Type B pancreatic cell (in vitro differentiated cells): ENCODE results near the gene BCL10. TPM values are rescaled to one million over a fixed set of nuclear protein-coding genes. Genes with fewer than 3 reads are reported as not detected.

Experiments used
- DNase-seq: peaks from one replicate; pipeline ENCODE4 v3.0.0; 2021; ENCODE audit warnings: mixed read lengths; ENCODE audit not compliant: unreplicated experiment; ENCODE audit errors: extremely low spot score
- H3K27ac Mint-ChIP-seq: 2 replicates; pipeline ENCODE4 v1.8.0; 2021; ENCODE audit warnings: mild to moderate bottlenecking, mixed read lengths
- H3K27me3 Mint-ChIP-seq: 2 replicates; pipeline ENCODE4 v1.8.0; 2021; ENCODE audit warnings: mixed read lengths
- H3K36me3 Mint-ChIP-seq: 2 replicates; pipeline ENCODE4 v1.8.0; 2021; ENCODE audit warnings: mixed read lengths
- H3K4me1 Mint-ChIP-seq: one replicate; pipeline ENCODE4 v1.8.0; 2021; ENCODE audit warnings: mixed read lengths; ENCODE audit not compliant: unreplicated experiment
- H3K4me3 Mint-ChIP-seq: 2 replicates; pipeline ENCODE4 v1.8.0; 2021; ENCODE audit warnings: mild to moderate bottlenecking, mixed read lengths
- H3K9me3 Mint-ChIP-seq: 2 replicates; pipeline ENCODE4 v1.8.0; 2021; ENCODE audit warnings: mixed read lengths
- CTCF ChIP-seq: fragments of 200-600 bp; sonication (generic); conservative IDR thresholded peaks from 2 replicates; pipeline ENCODE4 v1.5.0; 2021; ENCODE audit warnings: antibody characterized with exemption, mild to moderate bottlenecking
- total RNA-seq: library from RNA; stranded (reverse); gene quantifications from 2 replicates; pipeline ENCODE4 v1.2.1, GENCODE V29; 2021; ENCODE audit warnings: low replicate concordance

BCL10 gene
- total RNA-seq, 1 donor from 2014 or later, result 25.0 TPM

DNA sequence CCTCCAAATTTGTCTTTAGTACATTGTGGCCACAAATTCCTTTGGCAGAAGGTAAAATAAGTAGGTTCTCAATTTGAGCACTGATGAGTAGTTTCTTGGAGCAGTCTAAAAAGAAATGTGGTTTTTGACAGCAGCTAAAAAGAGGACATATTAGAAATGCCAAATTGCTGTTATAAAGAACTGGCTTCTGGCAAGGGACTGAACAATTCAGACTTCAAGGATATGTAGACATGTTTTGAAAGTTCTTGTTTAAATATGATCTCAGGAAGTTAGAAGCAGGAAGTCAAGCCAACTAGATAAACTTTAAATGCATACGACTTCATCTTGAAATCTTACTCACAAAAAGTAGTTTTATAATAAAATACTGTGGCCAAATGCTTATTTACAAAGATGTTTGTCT, 35.8 kb downstream of the BCL10 start:
- no peak for TF ChIP-seq CTCF
- peaks cover 40% of the 10 kb centered on the region for H3K4me1 Mint-ChIP-seq
- no peaks in the 10 kb centered on the region for H3K27me3 Mint-ChIP-seq
- DNase-seq, result no peak
- H3K4me3 Mint-ChIP-seq, result no peak overlapping the region
- H3K36me3 Mint-ChIP-seq, result no peaks in the 10 kb centered on the region
- peak overlapping the region; percentile 23 for H3K27ac Mint-ChIP-seq
- H3K9me3 Mint-ChIP-seq, result no peaks in the 10 kb centered on the region

DNA sequence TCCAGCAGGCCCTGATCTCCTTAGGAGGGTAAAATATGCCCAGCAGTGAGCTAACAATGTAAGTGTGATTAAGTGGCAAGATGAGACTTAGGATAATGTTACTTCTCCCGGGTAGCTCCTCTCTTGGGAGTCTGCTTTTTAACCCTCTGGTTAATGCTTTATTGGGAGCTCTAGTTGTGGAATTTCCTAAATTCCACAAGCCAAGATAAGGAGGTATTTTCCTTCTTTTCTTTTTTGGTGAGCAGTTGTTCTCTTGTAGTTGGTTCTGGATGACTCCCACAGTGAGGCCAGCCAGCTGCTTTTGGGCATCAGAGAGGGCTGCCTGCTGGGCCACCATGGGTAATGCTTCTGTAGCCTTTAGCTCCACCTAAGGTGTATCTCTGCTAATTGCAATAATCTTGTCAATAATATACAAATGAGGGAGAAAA, 36.2 kb downstream of the BCL10 start:
- Mint-ChIP-seq H3K9me3 (no peaks in the 10 kb centered on the region), H3K4me1 (peaks cover 35% of the 10 kb centered on the region), H3K27ac (peak overlapping the region; percentile 23), H3K36me3 (no peaks in the 10 kb centered on the region), H3K4me3 (no peak overlapping the region), H3K27me3 (no peaks in the 10 kb centered on the region)
- DNase-seq, result no peak
- no peak for TF ChIP-seq CTCF

DNA sequence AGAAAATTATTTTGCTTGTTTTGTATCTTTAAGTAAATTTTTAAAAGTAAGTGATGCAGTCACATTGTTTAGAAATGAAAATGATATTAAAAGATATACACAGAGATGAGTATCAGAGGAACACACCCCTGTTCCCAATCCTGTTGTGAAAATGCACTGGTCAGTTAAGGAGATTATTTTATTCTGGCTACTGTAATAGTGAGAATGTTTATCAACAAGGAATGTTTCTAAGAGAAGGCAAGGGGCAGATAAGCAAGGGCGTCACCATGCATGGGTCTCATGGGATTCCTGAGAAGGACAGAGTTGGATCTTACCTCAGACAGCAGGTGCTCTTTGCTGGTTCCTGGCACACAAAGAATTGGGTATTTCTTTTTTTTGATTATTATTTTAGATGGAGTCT, 38.8 kb downstream of the BCL10 start:
- no peak for DNase-seq
- no peaks in the 10 kb centered on the region for H3K36me3 Mint-ChIP-seq
- H3K4me1 Mint-ChIP-seq, result peaks cover 18% of the 10 kb centered on the region
- H3K27ac Mint-ChIP-seq, result no peak overlapping the region
- no peaks in the 10 kb centered on the region for H3K27me3 Mint-ChIP-seq
- TF ChIP-seq CTCF, result no peak
- H3K9me3 Mint-ChIP-seq, result no peaks in the 10 kb centered on the region
- no peak overlapping the region for H3K4me3 Mint-ChIP-seq

DNA sequence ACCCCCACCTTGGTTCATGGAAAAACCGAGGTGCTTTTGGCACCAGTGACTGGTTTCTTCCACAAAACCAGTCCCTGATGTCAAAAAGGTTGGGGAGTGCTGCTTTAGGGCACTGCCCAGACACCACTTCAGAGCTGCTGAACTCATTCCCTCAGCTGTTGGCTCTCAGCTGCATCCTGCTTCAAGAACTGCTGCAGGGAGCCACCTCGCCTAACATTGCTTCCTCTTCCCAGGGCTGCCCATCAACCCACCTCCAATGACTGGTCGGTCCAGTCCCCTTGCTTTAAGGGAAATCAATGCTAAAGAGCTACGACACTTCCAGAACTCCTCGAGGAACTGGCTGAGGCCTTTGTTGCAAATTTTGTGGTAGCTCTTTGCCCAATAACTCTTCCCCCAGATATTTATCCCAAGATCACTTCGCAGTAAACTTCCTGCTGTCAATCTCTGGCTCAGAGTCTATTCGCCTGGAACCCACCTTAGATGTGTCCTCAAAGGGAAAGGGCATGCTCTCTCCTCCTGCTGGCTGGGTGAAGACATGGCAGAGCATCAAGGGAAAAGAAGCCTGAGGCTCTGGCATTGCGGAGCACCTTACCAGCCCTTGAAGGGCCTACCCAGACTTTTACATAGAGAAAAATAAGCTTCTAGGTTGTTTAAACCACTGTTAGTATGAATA, 46.0 kb downstream of the BCL10 start:
- no peak overlapping the region for H3K4me3 Mint-ChIP-seq
- peak; percentile 51 for TF ChIP-seq CTCF
- peaks cover 20% of the 10 kb centered on the region for H3K4me1 Mint-ChIP-seq
- no peaks in the 10 kb centered on the region for H3K27me3 Mint-ChIP-seq
- no peak for DNase-seq
- no peaks in the 10 kb centered on the region for H3K36me3 Mint-ChIP-seq
- no peak overlapping the region for H3K27ac Mint-ChIP-seq
- peaks cover 4% of the 10 kb centered on the region for H3K9me3 Mint-ChIP-seq

- no peak for DNase-seq
- H3K27me3 Mint-ChIP-seq, result no peaks in the 10 kb centered on the region
- TF ChIP-seq CTCF, result no peak
- H3K27ac Mint-ChIP-seq, result peak overlapping the region; percentile 21
- H3K36me3 Mint-ChIP-seq, result no peaks in the 10 kb centered on the region
- H3K9me3 Mint-ChIP-seq, result peaks cover 4% of the 10 kb centered on the region
- H3K4me1 Mint-ChIP-seq, result peaks cover 27% of the 10 kb centered on the region
- H3K4me3 Mint-ChIP-seq, result no peak overlapping the region
Measured at GRCh38 chr1:85229574-85230097, 46.8 kb downstream of the BCL10 start.
